ENCODE data around the gene MYOG. TPM values are rescaled to one million over a fixed set of nuclear protein-coding genes. Genes with fewer than 3 reads are reported as not detected.

The MYOG gene
- polyA plus RNA-seq, 1 experiment: not detected

GRCh38 chr1:203099805-203100515 is 14.1 kb upstream of the MYOG start:
- no peak overlapping the region for H3K4me3 ChIP-seq (ENCODE audit: low read depth, low read length)
- H3K27me3 ChIP-seq (ENCODE audit: control insufficient read depth, insufficient read depth, low read length): peaks cover 44% of the 10 kb centered on the region
- ChIA-PET POLR2A (no interaction called here), CTCF (interaction anchor here (1.3 to 2.3 kb wide), 4 partner anchors 18 to 167 kb away, joined by 3 to 9 read pairs (median 4); no protein-coding TSS in a partner anchor)
- TF ChIP-seq, protein P1, sequence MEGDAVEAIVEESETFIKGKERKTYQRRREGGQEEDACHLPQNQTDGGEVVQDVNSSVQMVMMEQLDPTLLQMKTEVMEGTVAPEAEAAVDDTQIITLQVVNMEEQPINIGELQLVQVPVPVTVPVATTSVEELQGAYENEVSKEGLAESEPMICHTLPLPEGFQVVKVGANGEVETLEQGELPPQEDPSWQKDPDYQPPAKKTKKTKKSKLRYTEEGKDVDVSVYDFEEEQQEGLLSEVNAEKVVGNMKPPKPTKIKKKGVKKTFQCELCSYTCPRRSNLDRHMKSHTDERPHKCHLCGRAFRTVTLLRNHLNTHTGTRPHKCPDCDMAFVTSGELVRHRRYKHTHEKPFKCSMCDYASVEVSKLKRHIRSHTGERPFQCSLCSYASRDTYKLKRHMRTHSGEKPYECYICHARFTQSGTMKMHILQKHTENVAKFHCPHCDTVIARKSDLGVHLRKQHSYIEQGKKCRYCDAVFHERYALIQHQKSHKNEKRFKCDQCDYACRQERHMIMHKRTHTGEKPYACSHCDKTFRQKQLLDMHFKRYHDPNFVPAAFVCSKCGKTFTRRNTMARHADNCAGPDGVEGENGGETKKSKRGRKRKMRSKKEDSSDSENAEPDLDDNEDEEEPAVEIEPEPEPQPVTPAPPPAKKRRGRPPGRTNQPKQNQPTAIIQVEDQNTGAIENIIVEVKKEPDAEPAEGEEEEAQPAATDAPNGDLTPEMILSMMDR (IDR thresholded peaks at IDR 0.05; ENCODE audit: low read depth, low read length): no peak
- no peaks in the 10 kb centered on the region for H3K9me3 ChIP-seq (ENCODE audit: control insufficient read depth, insufficient read depth, low read length)
- H3K27ac ChIP-seq (ENCODE audit: low read depth, low read length): no peak overlapping the region
- DNase-seq (ENCODE audit: low read depth, low spot score): no peak

- POLR2A ChIA-PET: no interaction called here
Measured at GRCh38 chr1:203098914-203099520, 13.2 kb upstream of the MYOG start.

GRCh38 chr1:203098445-203098844 is 12.6 kb upstream of the MYOG start:
- POLR2A ChIA-PET: no interaction called here
- peaks cover 4% of the 10 kb centered on the region; the same call in 1 of the 2 replicates for H3K9me3 ChIP-seq (ENCODE audit: control insufficient read depth, insufficient read depth, low read length)
- TF ChIP-seq, protein P1 (IDR thresholded peaks at IDR 0.05; ENCODE audit: low read depth, low read length): no peak
- H3K27me3 ChIP-seq (ENCODE audit: control insufficient read depth, insufficient read depth, low read length): peaks cover 48% of the 10 kb centered on the region
- CTCF ChIA-PET: interaction anchor here (1.2 to 2.3 kb wide), 4 partner anchors 20 to 169 kb away, joined by 3 to 9 read pairs (median 6); no protein-coding TSS in a partner anchor
- H3K27ac ChIP-seq (ENCODE audit: low read depth, low read length): no peak overlapping the region
- DNase-seq (ENCODE audit: low read depth, low spot score): no peak
- H3K4me3 ChIP-seq (ENCODE audit: low read depth, low read length): no peak overlapping the region

More at GRCh38 chr1:203098914-203099520, 13.2 kb upstream of the MYOG start:
- DNase-seq (ENCODE audit: low read depth, low spot score): no peak
- Histone ChIP-seq H3K4me3 (ENCODE audit: low read depth, low read length) (no peak overlapping the region), H3K27me3 (ENCODE audit: control insufficient read depth, insufficient read depth, low read length) (peaks cover 48% of the 10 kb centered on the region), H3K27ac (ENCODE audit: low read depth, low read length) (no peak overlapping the region), H3K9me3 (ENCODE audit: control insufficient read depth, insufficient read depth, low read length) (peaks cover 4% of the 10 kb centered on the region; the same call in 1 of the 2 replicates)
- CTCF ChIA-PET: interaction anchor here (1.2 to 2.3 kb wide), 4 partner anchors 19 to 168 kb away, joined by 3 to 9 read pairs (median 6); no protein-coding TSS in a partner anchor
- TF ChIP-seq, protein P1 (IDR thresholded peaks at IDR 0.05; ENCODE audit: low read depth, low read length): no peak

DNA sequence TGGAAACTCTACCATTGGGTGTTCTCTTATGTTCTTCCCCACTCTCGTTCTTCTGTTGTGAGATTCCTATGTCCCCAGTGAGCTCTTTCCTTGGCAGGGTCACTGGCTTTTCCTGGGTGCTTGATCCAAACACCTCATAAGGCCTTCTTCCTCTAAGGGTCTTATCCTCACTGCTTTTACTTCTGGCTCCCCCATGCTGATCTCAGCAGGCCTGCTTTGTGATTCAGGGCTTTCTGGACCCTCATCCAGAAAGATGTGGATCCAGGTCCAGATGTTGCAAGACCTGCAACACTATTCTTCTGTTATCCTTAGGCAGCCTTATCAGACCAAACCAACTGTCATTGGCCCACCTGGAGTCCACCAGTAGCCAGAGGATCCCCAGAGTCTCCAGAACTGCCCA is 11.2 kb upstream of the MYOG start:
- H3K27me3 ChIP-seq (ENCODE audit: control insufficient read depth, insufficient read depth, low read length): peaks cover 47% of the 10 kb centered on the region
- peaks cover 4% of the 10 kb centered on the region; the same call in 1 of the 2 replicates for H3K9me3 ChIP-seq (ENCODE audit: control insufficient read depth, insufficient read depth, low read length)
- DNase-seq (ENCODE audit: low read depth, low spot score): no peak
- ChIA-PET POLR2A (no interaction called here), CTCF (no interaction called here)
- H3K27ac ChIP-seq (ENCODE audit: low read depth, low read length): no peak overlapping the region
- TF ChIP-seq, protein P1 (IDR thresholded peaks at IDR 0.05; ENCODE audit: low read depth, low read length): no peak
- H3K4me3 ChIP-seq (ENCODE audit: low read depth, low read length): no peak overlapping the region

DNA sequence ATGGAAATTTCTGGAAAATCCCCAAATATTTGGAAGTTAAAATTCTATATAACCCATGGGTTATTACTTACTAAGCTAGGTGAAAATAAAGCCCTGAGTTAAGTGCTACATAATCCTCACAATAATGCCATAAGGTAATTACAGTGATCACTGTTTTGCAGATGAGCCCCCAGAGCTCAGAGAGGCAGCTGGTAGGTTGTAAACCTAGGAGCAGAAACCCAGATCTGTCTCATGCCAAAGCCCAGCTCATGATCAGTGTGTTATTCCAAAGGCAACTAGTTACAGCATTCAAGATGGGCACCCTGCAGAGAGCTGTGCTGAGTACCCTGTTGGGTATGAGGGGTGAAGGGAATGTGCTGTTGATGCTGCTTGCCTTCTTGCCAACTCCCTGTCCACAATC is 10.8 kb upstream of the MYOG start:
- Histone ChIP-seq H3K27me3 (ENCODE audit: control insufficient read depth, insufficient read depth, low read length) (peaks cover 43% of the 10 kb centered on the region), H3K4me3 (ENCODE audit: low read depth, low read length) (no peak overlapping the region), H3K9me3 (ENCODE audit: control insufficient read depth, insufficient read depth, low read length) (peaks cover 4% of the 10 kb centered on the region; the same call in 1 of the 2 replicates), H3K27ac (ENCODE audit: low read depth, low read length) (no peak overlapping the region)
- POLR2A ChIA-PET: no interaction called here
- CTCF ChIA-PET: no interaction called here
- no peak for DNase-seq (ENCODE audit: low read depth, low spot score)
- TF ChIP-seq, protein P1 (IDR thresholded peaks at IDR 0.05; ENCODE audit: low read depth, low read length): no peak

Data from AG04450 (cell line).